H9 (cell line): Measurements from ENCODE around the gene CFAP299. TPM values are rescaled to one million over a fixed set of nuclear protein-coding genes. Genes with fewer than 3 reads are reported as not detected.

Experiments used
- DNase-seq: peaks from one replicate; pipeline ENCODE4 v3.0.0-alpha.2; 2017
- H2AFZ ChIP-seq: one replicate; pipeline ENCODE4 v1.6.1; 2013; ENCODE audit warnings: mild to moderate bottlenecking, low read length, control low read depth, moderate library complexity
- H2AK5ac ChIP-seq: 2 replicates; pipeline ENCODE4 v1.6.1; 2013; ENCODE audit warnings: low read length, control low read depth, mixed read lengths; ENCODE audit not compliant: insufficient read length
- H2BK120ac ChIP-seq: one replicate; pipeline ENCODE4 v1.6.1; 2013; ENCODE audit warnings: low read depth, mild to moderate bottlenecking, low read length, control low read depth, inconsistent platforms; ENCODE audit not compliant: poor library complexity, severe bottlenecking
- H2BK12ac ChIP-seq: 2 replicates; pipeline ENCODE4 v1.6.1; 2013; ENCODE audit warnings: low read length, control low read depth, mixed read lengths, low read depth; ENCODE audit not compliant: insufficient read length
- H2BK15ac ChIP-seq: 2 replicates; pipeline ENCODE4 v1.6.1; 2013; ENCODE audit warnings: low read depth, low read length, control low read depth
- H2BK20ac ChIP-seq: one replicate; pipeline ENCODE4 v1.6.1; 2013; ENCODE audit warnings: low read depth, mild to moderate bottlenecking, low read length, control low read depth, inconsistent platforms; ENCODE audit not compliant: poor library complexity, severe bottlenecking
- H2BK5ac ChIP-seq: 2 replicates; pipeline ENCODE4 v1.6.1; 2013; ENCODE audit warnings: low read length, control low read depth, mixed read lengths; ENCODE audit not compliant: insufficient read length
- H3K14ac ChIP-seq: 2 replicates; pipeline ENCODE4 v1.6.1; 2013; ENCODE audit warnings: low read length, control low read depth; ENCODE audit not compliant: insufficient read depth
- H3K18ac ChIP-seq: 2 replicates; pipeline ENCODE4 v1.6.1; 2013; ENCODE audit warnings: low read depth, mild to moderate bottlenecking, mixed read lengths, low read length, control low read depth; ENCODE audit not compliant: insufficient read length
- H3K23ac ChIP-seq: 2 replicates; pipeline ENCODE4 v1.6.1; 2013; ENCODE audit warnings: low read length, control low read depth, mixed read lengths, low read depth; ENCODE audit not compliant: insufficient read length
- H3K23me2 ChIP-seq: 2 replicates; pipeline ENCODE4 v1.6.1; 2013; ENCODE audit warnings: low read depth, mild to moderate bottlenecking, mixed read lengths, low read length, control low read depth; ENCODE audit not compliant: insufficient read length, poor library complexity, severe bottlenecking
- H3K27ac ChIP-seq: 2 replicates; pipeline ENCODE4 v1.5.1; 2013; ENCODE audit warnings: low read length, control low read depth, mixed read lengths, low read depth; ENCODE audit not compliant: insufficient read length
- H3K27me3 ChIP-seq: 2 replicates; pipeline ENCODE4 v1.6.1; 2013; ENCODE audit warnings: low read length, control low read depth, inconsistent platforms; ENCODE audit not compliant: insufficient read depth
- H3K4ac ChIP-seq: 2 replicates; pipeline ENCODE4 v1.6.1; 2013; ENCODE audit warnings: low read depth, mild to moderate bottlenecking, control low read depth, inconsistent platforms, low read length, moderate library complexity
- H3K4me1 ChIP-seq: 2 replicates; pipeline ENCODE4 v1.6.1; 2013; ENCODE audit warnings: low read length, control low read depth, inconsistent platforms; ENCODE audit not compliant: insufficient read depth
- H3K4me2 ChIP-seq: 2 replicates; pipeline ENCODE4 v1.6.1; 2013; ENCODE audit warnings: low read length, control low read depth, mixed read lengths; ENCODE audit not compliant: insufficient read length, insufficient read depth
- H3K56ac ChIP-seq: 2 replicates; pipeline ENCODE4 v1.6.1; 2013; ENCODE audit warnings: low read depth, mild to moderate bottlenecking, mixed read lengths, low read length, control low read depth; ENCODE audit not compliant: insufficient read length
- H3K79me1 ChIP-seq: 2 replicates; pipeline ENCODE4 v1.6.1; 2013; ENCODE audit warnings: low read depth, mild to moderate bottlenecking, moderate library complexity, low read length, control low read depth, inconsistent platforms; ENCODE audit not compliant: insufficient read depth, poor library complexity, severe bottlenecking
- H3K79me2 ChIP-seq: 2 replicates; pipeline ENCODE4 v1.6.1; 2013; ENCODE audit warnings: low read length, control low read depth, inconsistent platforms; ENCODE audit not compliant: insufficient read depth
- H3K9ac ChIP-seq: 2 replicates; pipeline ENCODE4 v1.6.1; 2013; ENCODE audit warnings: low read length, control low read depth, mixed read lengths; ENCODE audit not compliant: insufficient read length; ENCODE audit errors: extremely low read depth
- H3K9me3 ChIP-seq: one replicate; pipeline ENCODE4 v1.6.1; 2013; ENCODE audit warnings: low read depth, low read length, inconsistent platforms; ENCODE audit not compliant: control insufficient read depth
- H3T11ph ChIP-seq: one replicate; pipeline ENCODE4 v1.6.1; 2013; ENCODE audit warnings: mild to moderate bottlenecking, low read length, control low read depth, inconsistent platforms
- H4K20me1 ChIP-seq: one replicate; pipeline ENCODE4 v1.6.1; 2013; ENCODE audit not compliant: control insufficient read depth, insufficient read length, insufficient read depth
- H4K5ac ChIP-seq: 2 replicates; pipeline ENCODE4 v1.6.1; 2013; ENCODE audit warnings: low read depth, mild to moderate bottlenecking, mixed read lengths, low read length, control low read depth; ENCODE audit not compliant: insufficient read length
- H4K8ac ChIP-seq: replicated peaks from 2 replicates; pipeline ENCODE4 v1.6.1; 2013; ENCODE audit warnings: low read length, control low read depth, mixed read lengths, low read depth; ENCODE audit not compliant: insufficient read length
- H4K91ac ChIP-seq: 2 replicates; pipeline ENCODE4 v1.6.1; 2013; ENCODE audit warnings: low read depth, mild to moderate bottlenecking, moderate library complexity, mixed read lengths, low read length, control low read depth; ENCODE audit not compliant: insufficient read length
- H3K27ac Mint-ChIP-seq, 3 experiments: 2 replicates in 2 of 3; 3 replicates in 1 of 3; pipeline ENCODE4 v1.8.0; 2020 to 2021; ENCODE audit warnings: mixed read lengths in 3 of 3, mild to moderate bottlenecking in 1 of 3, moderate library complexity in 1 of 3
- H3K27me3 Mint-ChIP-seq: 2 replicates; pipeline ENCODE4 v1.8.0; 2021; ENCODE audit warnings: low read depth, mild to moderate bottlenecking, moderate library complexity, mixed read lengths
- H3K36me3 Mint-ChIP-seq, 3 experiments: 2 replicates in 2 of 3; 3 replicates in 1 of 3; pipeline ENCODE4 v1.8.0; 2020 to 2021; ENCODE audit warnings: low read depth in 3 of 3, mixed read lengths in 3 of 3; ENCODE audit not compliant: insufficient read depth in 1 of 3
- H3K4me1 Mint-ChIP-seq, 2 experiments: 2 replicates each; pipeline ENCODE4 v1.8.0; 2020; ENCODE audit warnings: mixed read lengths in 2 of 2
- H3K4me3 Mint-ChIP-seq, 2 experiments: 2 replicates in 1 of 2; 3 replicates in 1 of 2; pipeline ENCODE4 v1.8.0; 2020 to 2021; ENCODE audit warnings: mild to moderate bottlenecking in 2 of 2, mixed read lengths in 2 of 2, moderate library complexity in 1 of 2
- H3K9me3 Mint-ChIP-seq, 2 experiments: 2 replicates in 1 of 2; 3 replicates in 1 of 2; pipeline ENCODE4 v1.8.0; 2020; ENCODE audit warnings: mild to moderate bottlenecking in 2 of 2, mixed read lengths in 2 of 2, moderate library complexity in 1 of 2
- WGBS: extraction: QIAGEN DNeasy Blood & Tissue Kit; methylation state at CpG from one replicate; pipeline ENCODE4 v1.1.7; 2013; ENCODE audit warnings: missing lambda C conversion rate, low lambda C conversion rate, mixed read lengths; ENCODE audit not compliant: insufficient read length; ENCODE audit errors: extremely low coverage; 5-methylcytosine and 5-hydroxymethylcytosine counted together
- total RNA-seq: library from RNA; stranded (reverse); gene quantifications from 2 replicates; pipeline ENCODE4 v1.2.1, GENCODE V29; 2021
- TF ChIP-seq, protein P1 (sequence below): fragments of 200-600 bp; sonication (generic); conservative IDR thresholded peaks from 3 replicates; pipeline ENCODE4 v1.8.0; 2021; ENCODE audit warnings: antibody characterized with exemption, mild to moderate bottlenecking

CFAP299 gene
- total RNA-seq, 1 experiment from 2014 or later: not detected

- Histone ChIP-seq H4K8ac (no peak overlapping the region), H3K27me3 (no peaks in the 10 kb centered on the region), H3K4ac (no peak overlapping the region), H4K5ac (no peak overlapping the region), H3K14ac (no peak overlapping the region), H3K23ac (no peak overlapping the region), H2BK12ac (no peak overlapping the region), H3K56ac (no peak overlapping the region), H3K9me3 (no peaks in the 10 kb centered on the region), H2BK20ac (no peak overlapping the region), H3K18ac (no peak overlapping the region), H2AFZ (no peak overlapping the region), H2BK15ac (no peak overlapping the region), H3K23me2 (no peaks in the 10 kb centered on the region), H2AK5ac (no peak overlapping the region), H3K27ac (no peak overlapping the region), H3K4me2 (no peak overlapping the region), H3K9ac (no peak overlapping the region), H3K79me1 (no peaks in the 10 kb centered on the region), H3K4me1 (peaks cover 2% of the 10 kb centered on the region; the same call in 1 of the 2 replicates), H2BK120ac (no peak overlapping the region), H3K79me2 (no peaks in the 10 kb centered on the region), H2BK5ac (no peak overlapping the region), H3T11ph (no peak overlapping the region), H4K91ac (no peak overlapping the region), H4K20me1 (no peaks in the 10 kb centered on the region)
- Mint-ChIP-seq H3K36me3 (peaks cover 0 to 12% (median 0%) of the 10 kb centered on the region in 3 experiments; a peak in 1 of 7 replicates), H3K4me3 (no peak overlapping the region), H3K27me3 (no peaks in the 10 kb centered on the region; the same call in 1 of the 2 replicates), H3K4me1 (peaks cover 29 to 31% of the 10 kb centered on the region in 2 experiments), H3K9me3 (peaks cover 5 to 6% of the 10 kb centered on the region in 2 experiments; a peak in 2 of 5 replicates), H3K27ac (no peak overlapping the region)
- no peak for DNase-seq
- TF ChIP-seq, protein P1, sequence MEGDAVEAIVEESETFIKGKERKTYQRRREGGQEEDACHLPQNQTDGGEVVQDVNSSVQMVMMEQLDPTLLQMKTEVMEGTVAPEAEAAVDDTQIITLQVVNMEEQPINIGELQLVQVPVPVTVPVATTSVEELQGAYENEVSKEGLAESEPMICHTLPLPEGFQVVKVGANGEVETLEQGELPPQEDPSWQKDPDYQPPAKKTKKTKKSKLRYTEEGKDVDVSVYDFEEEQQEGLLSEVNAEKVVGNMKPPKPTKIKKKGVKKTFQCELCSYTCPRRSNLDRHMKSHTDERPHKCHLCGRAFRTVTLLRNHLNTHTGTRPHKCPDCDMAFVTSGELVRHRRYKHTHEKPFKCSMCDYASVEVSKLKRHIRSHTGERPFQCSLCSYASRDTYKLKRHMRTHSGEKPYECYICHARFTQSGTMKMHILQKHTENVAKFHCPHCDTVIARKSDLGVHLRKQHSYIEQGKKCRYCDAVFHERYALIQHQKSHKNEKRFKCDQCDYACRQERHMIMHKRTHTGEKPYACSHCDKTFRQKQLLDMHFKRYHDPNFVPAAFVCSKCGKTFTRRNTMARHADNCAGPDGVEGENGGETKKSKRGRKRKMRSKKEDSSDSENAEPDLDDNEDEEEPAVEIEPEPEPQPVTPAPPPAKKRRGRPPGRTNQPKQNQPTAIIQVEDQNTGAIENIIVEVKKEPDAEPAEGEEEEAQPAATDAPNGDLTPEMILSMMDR: no peak
- no CpG with 5 or more reads among the region's 2 CpGs for WGBS
Measured at GRCh38 chr4:80306260-80306659, 29.3 kb upstream of the CFAP299 start.
